Uterus (tissue), 2 donors: Measurements from ENCODE around the gene PDE4DIP.
"Not testable (repeated sequence)": the region's sequence is repeated elsewhere in the genome, so short reads cannot be mapped to it uniquely, and the experiment has no call there.

Experiments used
- POLR2A ChIP-seq, 2 donors: fragments of 450-650 bp; IDR thresholded peaks; one replicate each; pipeline ENCODE4 v1.6.1; 2016; ENCODE audit warnings: antibody characterized with exemption in 2 of 2, mild to moderate bottlenecking in 1 of 2, moderate library complexity in 1 of 2
- TF ChIP-seq, protein P1 (sequence below), 4 experiments: fragments of 200-600 bp in 2 of 4; fragments of 450-650 bp in 2 of 4; sonication (generic) in 2 of 4; IDR thresholded peaks; one replicate each; pipeline ENCODE4 v1.5.1; 2016 to 2019; ENCODE audit warnings: antibody characterized with exemption in 4 of 4, mild to moderate bottlenecking in 2 of 4, moderate library complexity in 1 of 4

- TF ChIP-seq, protein P1, sequence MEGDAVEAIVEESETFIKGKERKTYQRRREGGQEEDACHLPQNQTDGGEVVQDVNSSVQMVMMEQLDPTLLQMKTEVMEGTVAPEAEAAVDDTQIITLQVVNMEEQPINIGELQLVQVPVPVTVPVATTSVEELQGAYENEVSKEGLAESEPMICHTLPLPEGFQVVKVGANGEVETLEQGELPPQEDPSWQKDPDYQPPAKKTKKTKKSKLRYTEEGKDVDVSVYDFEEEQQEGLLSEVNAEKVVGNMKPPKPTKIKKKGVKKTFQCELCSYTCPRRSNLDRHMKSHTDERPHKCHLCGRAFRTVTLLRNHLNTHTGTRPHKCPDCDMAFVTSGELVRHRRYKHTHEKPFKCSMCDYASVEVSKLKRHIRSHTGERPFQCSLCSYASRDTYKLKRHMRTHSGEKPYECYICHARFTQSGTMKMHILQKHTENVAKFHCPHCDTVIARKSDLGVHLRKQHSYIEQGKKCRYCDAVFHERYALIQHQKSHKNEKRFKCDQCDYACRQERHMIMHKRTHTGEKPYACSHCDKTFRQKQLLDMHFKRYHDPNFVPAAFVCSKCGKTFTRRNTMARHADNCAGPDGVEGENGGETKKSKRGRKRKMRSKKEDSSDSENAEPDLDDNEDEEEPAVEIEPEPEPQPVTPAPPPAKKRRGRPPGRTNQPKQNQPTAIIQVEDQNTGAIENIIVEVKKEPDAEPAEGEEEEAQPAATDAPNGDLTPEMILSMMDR (IDR thresholded peaks at IDR 0.05) = not testable (repeated sequence)
- TF ChIP-seq POLR2A (IDR thresholded peaks at IDR 0.05) = not testable (repeated sequence)
These were observed 67.2 kb downstream of the PDE4DIP start for GRCh38 chr1:148911303-148911928.
